ENCODE results near the gene EME1. TPM values are rescaled to one million over a fixed set of nuclear protein-coding genes. Genes with fewer than 3 reads are reported as not detected.
A peak's percentile ranks its signal among the peaks of the same experiment; 100 is the strongest.
"Not testable (repeated sequence)": the region's sequence is repeated elsewhere in the genome, so short reads cannot be mapped to it uniquely, and the experiment has no call there.

Gene EME1
- total and polyA plus RNA-seq, 2 of the 4 experiments (the other 2 are of a cell fraction): 9.1 to 9.4 TPM

- no peak overlapping the region for H3K9ac ChIP-seq (ENCODE audit: low read depth, low read length)
These were observed 41.8 kb downstream of the EME1 start for GRCh38 chr17:50414808-50415207.

DNA sequence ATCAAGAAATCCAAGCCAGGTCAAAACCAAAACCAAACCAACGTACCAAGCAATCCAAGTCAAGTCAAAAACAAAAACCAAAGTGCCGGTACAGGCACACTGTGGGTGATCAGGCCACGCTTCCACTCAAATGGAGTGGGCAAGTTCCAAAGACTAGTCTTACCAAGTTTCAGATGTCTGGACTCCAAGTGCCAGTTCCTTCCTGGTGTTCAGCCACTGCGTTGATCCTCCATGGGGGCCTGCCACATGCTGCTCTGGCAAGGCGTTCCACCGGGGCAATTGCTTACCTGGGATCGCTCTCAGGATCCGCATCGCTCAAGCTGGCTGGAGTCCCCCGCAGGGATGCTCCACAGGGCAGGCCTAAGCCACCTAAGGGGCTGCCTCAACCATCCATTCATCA is 46.5 kb downstream of the EME1 start:
- not testable (repeated sequence) for H3K79me1 ChIP-seq (ENCODE audit: low read depth in 1 of 2, low read length in 2 of 2); H3K9me3 ChIP-seq (ENCODE audit: control insufficient read depth, insufficient read depth, low read length)

More at GRCh38 chr17:50414808-50415207, 41.8 kb downstream of the EME1 start:
- no TSS peak for BruUV-seq (replicated peaks)
- ATAC-seq (ENCODE audit: low read depth) (no peak), DNase-seq (peak; percentile 28)
- TF ChIP-seq RFX5 (IDR thresholded peaks at IDR 0.05; ENCODE audit: low read depth, low read length) (no peak), RCOR1 (IDR thresholded peaks at IDR 0.05; ENCODE audit: insufficient replicate concordance, low read length) (no peak), USF2 (IDR thresholded peaks at IDR 0.05; ENCODE audit: low read depth, low read length) (no peak), BHLHE40 (IDR thresholded peaks at IDR 0.05; ENCODE audit: low read depth, low read length) (no peak), RAD21 (IDR thresholded peaks at IDR 0.05; ENCODE audit: low read length) (no peak), CEBPB (IDR thresholded peaks at IDR 0.05; ENCODE audit: low read depth, low read length) (no peak), CHD1 (IDR thresholded peaks at IDR 0.05; ENCODE audit: low read depth, low read length) (no peak), MAZ (IDR thresholded peaks at IDR 0.05; ENCODE audit: borderline replicate concordance, low read depth, low read length) (no peak)
- Histone ChIP-seq H2AK5ac (ENCODE audit: low read depth, low read length) (peak overlapping the region; percentile 59; the same call in 1 of the 2 replicates), H3K27me3 (ENCODE audit: control insufficient read depth, insufficient read depth, low read length) (no peaks in the 10 kb centered on the region; the same call in 1 of the 2 replicates), H3K4ac (ENCODE audit: low read depth, low read length) (no peak overlapping the region), H3K14ac (replicated peaks; ENCODE audit: low read depth, low read length) (0 out of 2 replicates have a peak overlapping the region, but pooled peaks have one; percentile 57), H3K9me3 (ENCODE audit: control insufficient read depth, insufficient read depth, low read length) (no peaks in the 10 kb centered on the region), H3K27ac (ENCODE audit: insufficient read depth, low read length) (no peak overlapping the region), H4K8ac (ENCODE audit: low read depth in 2 of 2, low read length in 2 of 2) (no peak overlapping the region), H4K91ac (ENCODE audit: insufficient read depth, low read depth, low read length) (no peak overlapping the region), H2AK9ac (replicated peaks; ENCODE audit: low read depth, low read length, poor library complexity) (no peak overlapping the region), H3K56ac (ENCODE audit: extremely low read depth, insufficient read depth, low read length) (no peak overlapping the region), H3K36me3 (ENCODE audit: control insufficient read depth, insufficient read depth, low read length) (no peaks in the 10 kb centered on the region), H2BK120ac (ENCODE audit: low read depth, low read length) (peak overlapping the region; percentile 58; the same call in 1 of the 2 replicates), H3K18ac (ENCODE audit: low read depth, low read length) (no peak overlapping the region), H3K79me1 (ENCODE audit: low read depth in 1 of 2, low read length in 2 of 2) (no peaks in the 10 kb centered on the region), H2AFZ (replicated peaks; ENCODE audit: low read length, poor library complexity) (no peak overlapping the region), H2BK15ac (ENCODE audit: low read depth, low read length) (0 out of 3 replicates have a peak overlapping the region, but pooled peaks have one; percentile 59), H3K9me1 (ENCODE audit: insufficient read depth, low read length) (no peaks in the 10 kb centered on the region), H4K20me1 (ENCODE audit: insufficient read depth, low read length) (no peaks in the 10 kb centered on the region), H2BK20ac (ENCODE audit: low read depth, low read length) (peak overlapping the region; percentile 74; the same call in 1 of the 2 replicates), H3K4me2 (ENCODE audit: low read depth, low read length) (peak overlapping the region; percentile 51; the same call in 1 of the 2 replicates), H3K4me1 (ENCODE audit: control insufficient read depth, insufficient read depth, low read length) (peaks cover 7% of the 10 kb centered on the region), H3K4me3 (ENCODE audit: insufficient read depth, low read depth, low read length) (no peak overlapping the region), H2BK5ac (ENCODE audit: low read depth, low read length, poor library complexity, severe bottlenecking) (peak overlapping the region; percentile 45), H4K5ac (ENCODE audit: low read depth, low read length) (no peak overlapping the region), H3K23ac (ENCODE audit: low read depth, low read length) (no peak overlapping the region)
- ChIA-PET CTCF (no interaction called here), POLR2A (ENCODE audit: unreplicated experiment) (no interaction called here)
- intact Hi-C loops (cut with micrococcal nuclease): no loop called here
- no CpG with 5 or more reads among the region's 3 CpGs for WGBS, 2 experiments (ENCODE audit: extremely low coverage in 2 of 2, insufficient read length in 1 of 2)
- dilution Hi-C loops (cut with HindIII; ENCODE audit: low sequenced_read_pairs, unreplicated experiment): no loop called here
- in situ Hi-C loops (cut with MboI; ENCODE audit: low sequenced_read_pairs): no loop called here

More for the DNA sequence above, 46.5 kb downstream of the EME1 start:
- POLR2A ChIA-PET (ENCODE audit: unreplicated experiment); H3K14ac ChIP-seq (replicated peaks; ENCODE audit: low read depth, low read length); H3K9me1 ChIP-seq (ENCODE audit: insufficient read depth, low read length); H3K56ac ChIP-seq (ENCODE audit: extremely low read depth, insufficient read depth, low read length); ATAC-seq (ENCODE audit: low read depth); in situ Hi-C loops (cut with MboI; ENCODE audit: low sequenced_read_pairs); H3K27ac ChIP-seq (ENCODE audit: insufficient read depth, low read length); H3K36me3 ChIP-seq (ENCODE audit: control insufficient read depth, insufficient read depth, low read length); H2BK20ac ChIP-seq (ENCODE audit: low read depth, low read length); H3K4me2 ChIP-seq (ENCODE audit: low read depth, low read length); H2AK5ac ChIP-seq (ENCODE audit: low read depth, low read length); BruUV-seq (replicated peaks); H4K8ac ChIP-seq (ENCODE audit: low read depth in 2 of 2, low read length in 2 of 2); H3K23ac ChIP-seq (ENCODE audit: low read depth, low read length); H3K9ac ChIP-seq (ENCODE audit: low read depth, low read length); H3K4me3 ChIP-seq (ENCODE audit: insufficient read depth, low read depth, low read length); H2AFZ ChIP-seq (replicated peaks; ENCODE audit: low read length, poor library complexity); dilution Hi-C loops (cut with HindIII; ENCODE audit: low sequenced_read_pairs, unreplicated experiment); H3K4ac ChIP-seq (ENCODE audit: low read depth, low read length); H4K5ac ChIP-seq (ENCODE audit: low read depth, low read length); intact Hi-C loops (cut with micrococcal nuclease); DNase-seq; H2AK9ac ChIP-seq (replicated peaks; ENCODE audit: low read depth, low read length, poor library complexity); H3K27me3 ChIP-seq (ENCODE audit: control insufficient read depth, insufficient read depth, low read length); H2BK120ac ChIP-seq (ENCODE audit: low read depth, low read length); H2BK15ac ChIP-seq (ENCODE audit: low read depth, low read length); H4K20me1 ChIP-seq (ENCODE audit: insufficient read depth, low read length); CTCF ChIA-PET; H3K18ac ChIP-seq (ENCODE audit: low read depth, low read length); H2BK5ac ChIP-seq (ENCODE audit: low read depth, low read length, poor library complexity, severe bottlenecking); H4K91ac ChIP-seq (ENCODE audit: insufficient read depth, low read depth, low read length): not testable (repeated sequence)
- H3K4me1 ChIP-seq (ENCODE audit: control insufficient read depth, insufficient read depth, low read length): peaks cover 14% of the 10 kb centered on the region
- no CpG with 5 or more reads among the region's 10 CpGs for WGBS, 2 experiments (ENCODE audit: extremely low coverage in 2 of 2, insufficient read length in 1 of 2)
